ENCODE results near the gene DOCK7.
"Not testable (repeated sequence)": the region's sequence is repeated elsewhere in the genome, so short reads cannot be mapped to it uniquely, and the experiment has no call there.

DOCK7 gene, protein sequence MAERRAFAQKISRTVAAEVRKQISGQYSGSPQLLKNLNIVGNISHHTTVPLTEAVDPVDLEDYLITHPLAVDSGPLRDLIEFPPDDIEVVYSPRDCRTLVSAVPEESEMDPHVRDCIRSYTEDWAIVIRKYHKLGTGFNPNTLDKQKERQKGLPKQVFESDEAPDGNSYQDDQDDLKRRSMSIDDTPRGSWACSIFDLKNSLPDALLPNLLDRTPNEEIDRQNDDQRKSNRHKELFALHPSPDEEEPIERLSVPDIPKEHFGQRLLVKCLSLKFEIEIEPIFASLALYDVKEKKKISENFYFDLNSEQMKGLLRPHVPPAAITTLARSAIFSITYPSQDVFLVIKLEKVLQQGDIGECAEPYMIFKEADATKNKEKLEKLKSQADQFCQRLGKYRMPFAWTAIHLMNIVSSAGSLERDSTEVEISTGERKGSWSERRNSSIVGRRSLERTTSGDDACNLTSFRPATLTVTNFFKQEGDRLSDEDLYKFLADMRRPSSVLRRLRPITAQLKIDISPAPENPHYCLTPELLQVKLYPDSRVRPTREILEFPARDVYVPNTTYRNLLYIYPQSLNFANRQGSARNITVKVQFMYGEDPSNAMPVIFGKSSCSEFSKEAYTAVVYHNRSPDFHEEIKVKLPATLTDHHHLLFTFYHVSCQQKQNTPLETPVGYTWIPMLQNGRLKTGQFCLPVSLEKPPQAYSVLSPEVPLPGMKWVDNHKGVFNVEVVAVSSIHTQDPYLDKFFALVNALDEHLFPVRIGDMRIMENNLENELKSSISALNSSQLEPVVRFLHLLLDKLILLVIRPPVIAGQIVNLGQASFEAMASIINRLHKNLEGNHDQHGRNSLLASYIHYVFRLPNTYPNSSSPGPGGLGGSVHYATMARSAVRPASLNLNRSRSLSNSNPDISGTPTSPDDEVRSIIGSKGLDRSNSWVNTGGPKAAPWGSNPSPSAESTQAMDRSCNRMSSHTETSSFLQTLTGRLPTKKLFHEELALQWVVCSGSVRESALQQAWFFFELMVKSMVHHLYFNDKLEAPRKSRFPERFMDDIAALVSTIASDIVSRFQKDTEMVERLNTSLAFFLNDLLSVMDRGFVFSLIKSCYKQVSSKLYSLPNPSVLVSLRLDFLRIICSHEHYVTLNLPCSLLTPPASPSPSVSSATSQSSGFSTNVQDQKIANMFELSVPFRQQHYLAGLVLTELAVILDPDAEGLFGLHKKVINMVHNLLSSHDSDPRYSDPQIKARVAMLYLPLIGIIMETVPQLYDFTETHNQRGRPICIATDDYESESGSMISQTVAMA (N-terminal part only)

GRCh38 chr1:62687903-62688686 lies at the start of gene DOCK7:
Gene DOCK7 (minus strand): TSS chr1:62688386. CDS start chr1:62688264, 122 bp downstream.
- peak in 1 of 2 donors; percentile 50 for DNase-seq

GRCh38 chr1:62735491-62736171 lies 47.4 kb upstream of the DOCK7 start:
- DNase-seq: no peak

GRCh38 chr1:62732331-62732730 lies 44.1 kb upstream of the DOCK7 start:
- no peak for DNase-seq

DNA sequence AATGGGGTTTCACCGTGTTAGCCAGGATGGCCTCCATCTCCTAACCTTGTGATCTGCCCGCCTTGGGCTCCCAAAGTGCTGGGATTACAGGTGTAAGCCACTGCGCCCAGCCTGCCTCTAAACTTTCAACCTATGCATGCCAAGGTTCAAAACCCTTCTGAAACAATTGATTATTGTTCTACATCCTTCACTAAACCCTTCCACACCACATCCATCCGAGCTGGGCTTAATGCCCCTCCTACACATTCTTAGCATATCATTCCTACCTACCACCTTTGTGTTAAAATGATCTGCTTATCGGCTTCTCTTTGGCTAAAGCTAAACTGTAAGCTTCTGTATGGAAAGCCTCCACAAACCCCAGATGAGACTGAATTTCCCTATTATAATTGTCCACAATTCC lies 40.8 kb upstream of the DOCK7 start:
- no peak for DNase-seq

- DNase-seq: no peak
Observed at GRCh38 chr1:62727656-62728407, 39.6 kb upstream of the DOCK7 start.

GRCh38 chr1:62726011-62726442 lies 37.8 kb upstream of the DOCK7 start:
- no peak for DNase-seq

GRCh38 chr1:62725255-62725654 lies 37.1 kb upstream of the DOCK7 start:
- DNase-seq: peak in 1 of 2 donors; percentile 33

- DNase-seq: no peak
Observed at GRCh38 chr1:62724430-62724829, 36.2 kb upstream of the DOCK7 start.

GRCh38 chr1:62723883-62724282 lies 35.7 kb upstream of the DOCK7 start:
- DNase-seq: no peak

GRCh38 chr1:62722796-62723195 lies 34.6 kb upstream of the DOCK7 start:
- no peak for DNase-seq

DNA sequence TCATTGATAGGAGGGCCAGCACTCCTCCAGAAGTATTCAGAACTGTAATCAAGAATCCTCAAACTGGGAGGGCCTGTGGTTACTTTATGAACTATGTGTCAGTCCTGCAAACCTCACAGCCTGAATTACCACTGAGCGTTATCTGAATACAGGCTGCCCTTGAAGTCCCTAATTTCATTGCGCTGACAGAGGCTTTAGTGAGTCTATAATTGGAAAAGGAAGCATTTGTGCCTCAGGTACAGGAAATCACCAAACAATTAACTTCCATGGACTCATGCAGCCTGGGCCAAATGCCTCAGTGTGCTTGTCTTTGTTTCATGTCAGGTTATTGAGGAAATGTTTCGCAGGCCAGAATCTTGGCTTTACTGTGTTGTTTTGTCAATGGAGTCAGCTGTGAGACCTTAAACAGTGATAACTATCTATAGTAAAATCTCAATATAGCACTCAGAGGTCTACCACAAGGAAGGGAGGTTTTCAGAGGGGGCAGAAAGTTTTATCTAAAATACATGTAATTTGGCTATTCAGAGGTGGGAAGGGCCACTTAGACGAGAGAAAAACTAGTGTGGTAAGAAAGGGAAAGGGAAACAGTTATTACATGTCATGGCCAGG lies 32.9 kb upstream of the DOCK7 start:
- DNase-seq: no peak

GRCh38 chr1:62718400-62718799 lies 30.2 kb upstream of the DOCK7 start:
- DNase-seq: not testable (repeated sequence)

DNA sequence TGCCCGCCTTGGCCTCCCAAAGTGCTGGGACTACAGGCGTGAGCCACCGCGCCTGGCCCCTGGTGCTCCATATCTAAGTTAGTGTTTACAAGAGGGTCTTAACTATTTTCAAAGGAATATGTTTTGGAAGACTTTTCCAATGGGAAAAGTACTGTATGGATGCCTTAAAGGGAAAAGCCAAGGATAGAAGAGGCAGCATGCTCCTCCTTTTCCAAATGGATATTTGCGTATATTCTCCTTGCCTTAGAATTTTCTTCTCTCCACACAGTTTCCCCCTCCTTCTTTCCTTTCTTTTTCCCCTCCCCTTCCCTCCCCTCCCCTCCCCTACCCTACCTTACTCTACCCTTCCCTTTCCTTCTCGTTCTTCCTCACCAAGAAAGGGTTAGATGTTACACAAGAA lies 29.3 kb upstream of the DOCK7 start:
- DNase-seq: no peak

GRCh38 chr1:62716397-62716796 lies 28.2 kb upstream of the DOCK7 start:
- DNase-seq: no peak

DNA sequence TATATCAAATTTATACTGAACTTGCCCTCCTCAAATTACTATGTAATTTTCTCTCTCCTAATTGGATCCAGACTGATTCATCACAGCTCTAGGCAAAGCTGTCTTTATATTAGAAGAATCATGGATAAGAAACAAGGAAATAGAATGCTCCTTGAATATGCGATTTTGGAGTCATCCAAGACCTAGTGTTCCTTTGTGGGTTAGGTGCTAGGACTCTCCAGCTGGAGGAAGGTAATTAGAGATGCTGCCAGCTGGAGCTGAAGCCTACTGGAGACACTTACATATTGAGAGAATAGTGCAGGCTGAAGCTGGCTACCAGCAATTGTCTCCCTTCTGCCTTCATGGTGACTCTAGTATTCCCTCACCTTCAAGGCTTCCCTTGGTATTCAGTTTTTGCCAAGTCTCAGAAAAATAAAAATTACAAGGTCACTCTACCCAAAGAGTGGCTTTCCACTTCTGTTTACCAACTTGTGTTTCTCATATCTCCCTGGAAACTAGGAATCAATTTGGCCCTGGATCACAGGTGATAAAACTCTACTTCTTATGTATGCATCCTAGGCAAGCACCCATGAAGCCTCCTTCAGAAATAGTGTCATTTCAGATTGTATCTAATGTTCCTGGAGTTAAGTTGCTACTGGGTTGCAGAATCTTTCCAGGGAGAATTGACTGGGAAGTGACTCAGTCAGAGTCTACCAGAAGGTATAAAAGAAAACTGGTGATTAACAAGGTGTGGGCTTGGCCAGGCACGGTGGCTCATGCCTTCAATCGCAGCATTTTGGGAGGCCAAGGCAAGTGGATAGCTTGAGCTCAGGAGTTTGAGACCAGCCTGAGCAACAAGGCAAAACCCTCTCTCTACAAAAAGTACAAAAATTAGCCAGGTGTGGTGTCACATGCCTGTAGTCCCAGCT lies 24.4 kb upstream of the DOCK7 start:
- no peak for DNase-seq

DNA sequence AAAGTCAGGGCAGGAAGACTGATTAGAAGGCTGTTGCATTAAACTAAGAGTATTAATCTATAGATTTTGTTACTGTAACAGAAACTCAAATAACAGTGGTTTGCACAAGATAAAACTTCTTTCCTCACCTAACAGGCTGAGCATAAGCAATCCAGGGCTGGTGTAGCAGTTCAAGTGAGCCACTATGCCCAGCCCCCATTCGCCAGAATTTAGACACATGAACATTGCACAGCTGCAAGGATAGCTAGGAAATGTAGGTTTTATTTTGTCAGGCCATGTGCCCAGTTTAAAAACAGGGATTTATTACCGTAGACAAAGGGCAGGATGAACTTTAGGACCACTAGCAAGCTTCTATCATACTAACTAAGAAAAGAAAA lies 19.5 kb upstream of the DOCK7 start:
- no peak for DNase-seq

GRCh38 chr1:62706985-62707743 lies 19.0 kb upstream of the DOCK7 start:
- DNase-seq: no peak

- DNase-seq: not testable (repeated sequence)
Observed at GRCh38 chr1:62698161-62698560, 10.0 kb upstream of the DOCK7 start.
